GM21423 (cell line): ENCODE results near the gene PPP1R3F.
"Not testable (repeated sequence)": the region's sequence is repeated elsewhere in the genome, so short reads cannot be mapped to it uniquely, and the experiment has no call there.

Experiments
- ATAC-seq: cut with Tn5 transposase; IDR thresholded peaks from one replicate; pipeline ENCODE4 v1.9.1; 2021; ENCODE audit warnings: mild to moderate bottlenecking, moderate library complexity; ENCODE audit not compliant: unreplicated experiment

Gene PPP1R3F

GRCh38 chrX:49270249-49270921, 792 bp downstream of the PPP1R3F start:
- no peak for ATAC-seq

- ATAC-seq, result no peak
Observed at GRCh38 chrX:49271341-49271740, 1.7 kb downstream of the PPP1R3F start.

- no peak for ATAC-seq
Observed at GRCh38 chrX:49272421-49272820, 2.8 kb downstream of the PPP1R3F start.

- ATAC-seq, result no peak
Observed at GRCh38 chrX:49273181-49273727, 3.7 kb downstream of the PPP1R3F start.

GRCh38 chrX:49276207-49276606, 6.6 kb downstream of the PPP1R3F start:
- no peak for ATAC-seq

GRCh38 chrX:49276671-49277534, 7.3 kb downstream of the PPP1R3F start:
- ATAC-seq, result no peak

GRCh38 chrX:49277535-49277830, 7.9 kb downstream of the PPP1R3F start:
- no peak for ATAC-seq

- no peak for ATAC-seq
Observed at GRCh38 chrX:49278081-49278480, 8.5 kb downstream of the PPP1R3F start.

- ATAC-seq, result no peak
Observed at GRCh38 chrX:49282647-49283011, 13.0 kb downstream of the PPP1R3F start.

- ATAC-seq, result no peak
Observed at GRCh38 chrX:49284212-49284611, 14.6 kb downstream of the PPP1R3F start.

- no peak for ATAC-seq
Observed at GRCh38 chrX:49286136-49286535, 16.5 kb downstream of the PPP1R3F start.

- no peak for ATAC-seq
Observed at GRCh38 chrX:49286581-49286980, 17.0 kb downstream of the PPP1R3F start.

GRCh38 chrX:49287665-49288064, 18.1 kb downstream of the PPP1R3F start:
- ATAC-seq, result no peak

- ATAC-seq, result no peak
Observed at GRCh38 chrX:49290215-49290614, 20.6 kb downstream of the PPP1R3F start.

- no peak for ATAC-seq
Observed at GRCh38 chrX:49291615-49292337, 22.2 kb downstream of the PPP1R3F start.

GRCh38 chrX:49292400-49293362, 23.1 kb downstream of the PPP1R3F start:
- ATAC-seq, result no peak

GRCh38 chrX:49299293-49299692, 29.7 kb downstream of the PPP1R3F start:
- ATAC-seq, result not testable (repeated sequence)

GRCh38 chrX:49300703-49301102, 31.1 kb downstream of the PPP1R3F start:
- ATAC-seq, result no peak

- no peak for ATAC-seq
Observed at GRCh38 chrX:49303346-49303745, 33.8 kb downstream of the PPP1R3F start, which contains the start of gene GAGE10. TSS of gene GAGE10 (plus strand) at chrX:49303646. CDS start at chrX:49304860, 1,214 bp downstream.

GRCh38 chrX:49307775-49308174, 38.2 kb downstream of the PPP1R3F start:
- not testable (repeated sequence) for ATAC-seq
